Mucosa of descending colon (tissue), 3 donors: ENCODE measurements around the gene ZC3H8. TPM values are rescaled to one million over a fixed set of nuclear protein-coding genes. Genes with fewer than 3 reads are reported as not detected.

ENCODE experiments used
- ATAC-seq: fragments of 200-7000 bp; cut with Tn5 transposase; one replicate; pipeline ENCODE4 v1.9.1; 2020; ENCODE audit warnings: mild to moderate bottlenecking, moderate library complexity
- DNase-seq, 3 donors: peaks; one replicate each; pipeline ENCODE4 v3.0.0-alpha.2; 2020
- H3K36me3 ChIP-seq: fragments of 200-600 bp; one replicate; pipeline ENCODE4 v1.8.0; 2021; ENCODE audit warnings: low read depth, mild to moderate bottlenecking
- H3K4me1 ChIP-seq: fragments of 200-600 bp; one replicate; pipeline ENCODE4 v1.8.0; 2021; ENCODE audit warnings: low read depth, mild to moderate bottlenecking
- H3K4me3 ChIP-seq: fragments of 200-600 bp; one replicate; pipeline ENCODE4 v1.8.0; 2021; ENCODE audit warnings: mild to moderate bottlenecking
- H3K9me3 ChIP-seq: fragments of 200-600 bp; one replicate; pipeline ENCODE4 v1.8.0; 2021; ENCODE audit warnings: mild to moderate bottlenecking
- CTCF ChIP-seq: fragments of 200-600 bp; IDR thresholded peaks from one replicate; pipeline ENCODE4 v1.8.0; 2022; ENCODE audit warnings: antibody characterized with exemption, mild to moderate bottlenecking
- intact Hi-C, 2 donors: fragments of 100-400 bp; cut with DNase I in 1 of 2; cut with micrococcal nuclease in 1 of 2; formaldehyde crosslinking; loops; one replicate each; pipeline versions ENCODE4 v1.11.0 to v1.11.1; 2022; cut with DNase I, micrococcal nuclease
- total RNA-seq, 3 donors: library from RNA; stranded (reverse); fragmentation: NEBNext Ultra II Directional in 2 of 3; extraction: Animal tissue kit (Norgen Biotek cat#: 25700) in 2 of 3; gene quantifications; one replicate each; pipeline versions ENCODE4 v1.2.1 to v1.2.4, GENCODE V29; 2021 to 2023
- donor health status: DM: no; HTN: no; CAD: no; lungs with moderate emphysema.
- donor health status: DM: no; HTN: no; CAD: no.
- donor health status: DM: no; HTN: yes; CAD: no.

ZC3H8 gene
- total RNA-seq, 3 donors from 2014 or later, result 8.7 to 13.6 (median 9.6) TPM

- Histone ChIP-seq H3K4me1 (peaks cover 4% of the 10 kb centered on the region), H3K9me3 (no peaks in the 10 kb centered on the region), H3K4me3 (no peak overlapping the region), H3K36me3 (no peaks in the 10 kb centered on the region)
- no peak for DNase-seq
- no peak for ATAC-seq
- no peak for TF ChIP-seq CTCF
- intact Hi-C loops, result no loop called here
Measured at GRCh38 chr2:112272669-112273068, 17.8 kb upstream of the ZC3H8 start.

GRCh38 chr2:112268547-112268946, 13.7 kb upstream of the ZC3H8 start:
- no peak for DNase-seq
- ATAC-seq, result no peak
- Histone ChIP-seq H3K4me3 (no peak overlapping the region), H3K9me3 (no peaks in the 10 kb centered on the region), H3K4me1 (no peaks in the 10 kb centered on the region), H3K36me3 (no peaks in the 10 kb centered on the region)
- TF ChIP-seq CTCF, result no peak
- intact Hi-C loops, result no loop called here

- no peaks in the 10 kb centered on the region for H3K4me1 ChIP-seq
- TF ChIP-seq CTCF, result no peak
- H3K9me3 ChIP-seq, result no peaks in the 10 kb centered on the region
- ATAC-seq, result no peak
- DNase-seq, result no peak
- no peak overlapping the region for H3K4me3 ChIP-seq
- intact Hi-C loops, result no loop called here
- no peaks in the 10 kb centered on the region for H3K36me3 ChIP-seq
Measured at GRCh38 chr2:112262876-112263275, 8.0 kb upstream of the ZC3H8 start.

- intact Hi-C loops, result no loop called here
- no peaks in the 10 kb centered on the region for H3K9me3 ChIP-seq
- no peak overlapping the region for H3K4me3 ChIP-seq
- no peak for TF ChIP-seq CTCF
- ATAC-seq (no peak), DNase-seq (no peak)
- no peaks in the 10 kb centered on the region for H3K36me3 ChIP-seq
- H3K4me1 ChIP-seq, result no peaks in the 10 kb centered on the region
Measured at GRCh38 chr2:112260295-112260625, 5.4 kb upstream of the ZC3H8 start.

- Histone ChIP-seq H3K9me3 (no peaks in the 10 kb centered on the region), H3K4me3 (no peak overlapping the region), H3K4me1 (no peaks in the 10 kb centered on the region), H3K36me3 (no peaks in the 10 kb centered on the region)
- peak; percentile 95 for TF ChIP-seq CTCF
- ATAC-seq, result peak; percentile 68
- DNase-seq, result peak; percentile 78 to 90 (median 80)
- intact Hi-C loops, result loop anchor here in 1 of 2 donors (10.0 kb wide), 1 partner anchor 205 kb away; the partner anchor contains the start of gene TMEM87B
Measured at GRCh38 chr2:112259509-112260294, 4.9 kb upstream of the ZC3H8 start.
